Vagina (tissue), 2 donors: ENCODE measurements around the gene AP1S3.

ENCODE experiments used
- POLR2A ChIP-seq, 2 donors: fragments of 450-650 bp; IDR thresholded peaks; one replicate each; pipeline ENCODE4 v1.6.1; 2017; ENCODE audit warnings: antibody characterized with exemption in 2 of 2, mild to moderate bottlenecking in 2 of 2, moderate library complexity in 2 of 2
- POLR2AphosphoS5 ChIP-seq, 2 donors: sonication (generic); formaldehyde crosslinking; IDR thresholded peaks; one replicate each; pipeline ENCODE4 v1.9.0; 2017; ENCODE audit warnings: antibody characterized with exemption in 2 of 2, mild to moderate bottlenecking in 2 of 2, low read depth in 1 of 2; ENCODE audit not compliant: insufficient read depth in 1 of 2
- TF ChIP-seq, protein P1 (sequence below), 3 experiments: fragments of 450-650 bp in 2 of 3; fragments of 200-600 bp in 1 of 3; sonication (generic) in 1 of 3; IDR thresholded peaks; one replicate each; pipeline ENCODE4 v1.5.1; 2017 to 2019; ENCODE audit warnings: antibody characterized with exemption in 3 of 3, mild to moderate bottlenecking in 2 of 3, moderate library complexity in 2 of 3

DNA sequence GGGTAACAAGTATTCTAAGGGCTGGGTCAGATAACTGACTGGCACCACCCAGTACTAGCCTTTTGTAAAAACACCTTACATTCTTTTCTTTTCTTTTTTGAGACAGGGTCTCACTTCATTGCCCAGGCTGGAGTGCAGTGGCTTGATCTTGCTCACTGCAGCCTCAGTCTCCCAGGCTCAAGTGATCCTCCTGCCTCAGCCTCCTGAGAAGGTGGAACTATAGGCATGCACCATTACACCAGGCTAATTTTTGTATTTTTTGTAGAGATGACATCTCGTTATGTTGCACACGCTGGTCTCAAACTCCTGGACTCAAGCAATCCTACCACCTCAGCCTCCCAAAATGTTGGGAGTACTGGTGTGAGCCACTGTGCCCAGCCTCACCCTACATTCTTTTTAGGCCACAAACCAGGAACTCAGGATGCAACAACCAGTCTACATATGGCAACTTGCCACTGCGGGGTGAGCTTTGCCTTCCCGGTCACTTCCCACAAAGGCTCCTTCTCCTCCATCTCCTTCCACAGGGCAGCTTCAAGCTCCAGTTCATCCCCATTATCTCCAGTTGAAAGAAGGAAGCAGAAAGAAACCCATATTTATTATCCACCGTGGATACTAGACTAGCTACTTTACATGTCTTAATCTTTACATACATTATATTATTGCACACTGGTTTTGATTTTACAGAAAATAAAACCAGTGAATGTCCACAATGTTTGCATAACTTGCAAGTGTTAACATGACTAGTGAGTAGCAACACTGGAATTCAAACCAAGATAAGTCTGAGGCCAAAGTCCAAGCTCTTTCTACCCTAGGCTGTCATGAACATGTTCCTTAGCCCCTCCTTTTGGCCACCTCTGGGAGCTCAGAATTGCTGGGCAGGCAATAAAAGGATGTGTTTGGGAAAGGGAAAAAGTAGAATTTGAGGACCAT lies 23.7 kb upstream of the AP1S3 start:
- TF ChIP-seq POLR2A (IDR thresholded peaks at IDR 0.05): no peak
- TF ChIP-seq, protein P1, sequence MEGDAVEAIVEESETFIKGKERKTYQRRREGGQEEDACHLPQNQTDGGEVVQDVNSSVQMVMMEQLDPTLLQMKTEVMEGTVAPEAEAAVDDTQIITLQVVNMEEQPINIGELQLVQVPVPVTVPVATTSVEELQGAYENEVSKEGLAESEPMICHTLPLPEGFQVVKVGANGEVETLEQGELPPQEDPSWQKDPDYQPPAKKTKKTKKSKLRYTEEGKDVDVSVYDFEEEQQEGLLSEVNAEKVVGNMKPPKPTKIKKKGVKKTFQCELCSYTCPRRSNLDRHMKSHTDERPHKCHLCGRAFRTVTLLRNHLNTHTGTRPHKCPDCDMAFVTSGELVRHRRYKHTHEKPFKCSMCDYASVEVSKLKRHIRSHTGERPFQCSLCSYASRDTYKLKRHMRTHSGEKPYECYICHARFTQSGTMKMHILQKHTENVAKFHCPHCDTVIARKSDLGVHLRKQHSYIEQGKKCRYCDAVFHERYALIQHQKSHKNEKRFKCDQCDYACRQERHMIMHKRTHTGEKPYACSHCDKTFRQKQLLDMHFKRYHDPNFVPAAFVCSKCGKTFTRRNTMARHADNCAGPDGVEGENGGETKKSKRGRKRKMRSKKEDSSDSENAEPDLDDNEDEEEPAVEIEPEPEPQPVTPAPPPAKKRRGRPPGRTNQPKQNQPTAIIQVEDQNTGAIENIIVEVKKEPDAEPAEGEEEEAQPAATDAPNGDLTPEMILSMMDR (IDR thresholded peaks at IDR 0.05): no peak
- no peak for TF ChIP-seq POLR2AphosphoS5 (IDR thresholded peaks at IDR 0.05; ENCODE audit: insufficient read depth in 1 of 2, low read depth in 1 of 2)
